HG03378 (cell line): ENCODE data around the gene BCAS3.

Experiments used
- ATAC-seq: cut with Tn5 transposase; IDR thresholded peaks from one replicate; pipeline ENCODE4 v1.9.1; 2021; ENCODE audit warnings: mild to moderate bottlenecking, moderate library complexity; ENCODE audit not compliant: unreplicated experiment

BCAS3 gene

GRCh38 chr17:61054436-61054835 lies 376.8 kb downstream of the BCAS3 start:
- ATAC-seq, result no peak

- ATAC-seq, result no peak
These were observed 379.6 kb downstream of the BCAS3 start for GRCh38 chr17:61057257-61057656.

- no peak for ATAC-seq
These were observed 380.4 kb downstream of the BCAS3 start for GRCh38 chr17:61058066-61058465.

- peak; percentile 58 for ATAC-seq
These were observed 385.9 kb downstream of the BCAS3 start for GRCh38 chr17:61063528-61063927.

- ATAC-seq, result peak; percentile 79
These were observed 386.7 kb downstream of the BCAS3 start for GRCh38 chr17:61064087-61064951.

GRCh38 chr17:61065263-61065773 lies 387.7 kb downstream of the BCAS3 start:
- no peak for ATAC-seq

- no peak for ATAC-seq
These were observed 388.4 kb downstream of the BCAS3 start for GRCh38 chr17:61066062-61066461.

GRCh38 chr17:61070649-61071048 lies 393.0 kb downstream of the BCAS3 start:
- ATAC-seq, result no peak

- no peak for ATAC-seq
These were observed 395.0 kb downstream of the BCAS3 start for GRCh38 chr17:61072648-61073047.

GRCh38 chr17:61073131-61073530 lies 395.5 kb downstream of the BCAS3 start:
- ATAC-seq, result no peak

GRCh38 chr17:61073799-61074513 lies 396.3 kb downstream of the BCAS3 start:
- ATAC-seq, result no peak

GRCh38 chr17:61075988-61076387 lies 398.3 kb downstream of the BCAS3 start:
- ATAC-seq, result no peak

GRCh38 chr17:61076621-61077031 lies 399.0 kb downstream of the BCAS3 start:
- no peak for ATAC-seq

- ATAC-seq, result no peak
These were observed 404.3 kb downstream of the BCAS3 start for GRCh38 chr17:61081959-61082358.

- ATAC-seq, result no peak
These were observed 406.6 kb downstream of the BCAS3 start for GRCh38 chr17:61084260-61084659.

- no peak for ATAC-seq
These were observed 409.4 kb downstream of the BCAS3 start for GRCh38 chr17:61087024-61087423.

- ATAC-seq, result no peak
These were observed 410.9 kb downstream of the BCAS3 start for GRCh38 chr17:61088556-61088955.

- ATAC-seq, result no peak
These were observed 413.4 kb downstream of the BCAS3 start for GRCh38 chr17:61091096-61091495.

- ATAC-seq, result no peak
These were observed 420.1 kb downstream of the BCAS3 start for GRCh38 chr17:61097781-61098180.

GRCh38 chr17:61106354-61106753 lies 428.7 kb downstream of the BCAS3 start:
- ATAC-seq, result no peak

GRCh38 chr17:61116577-61116976 lies 438.9 kb downstream of the BCAS3 start:
- ATAC-seq, result no peak

- ATAC-seq, result no peak
These were observed 440.3 kb downstream of the BCAS3 start for GRCh38 chr17:61117983-61118382.
